SU-DHL-6 (cell line): ENCODE measurements around the gene BCL2.

Source experiments
- H2AFZ ChIP-seq: fragments of 200-600 bp; sonication (generic); 2 replicates; pipeline ENCODE4 v1.6.1; 2014; ENCODE audit warnings: low read depth, mild to moderate bottlenecking, moderate library complexity, mixed read lengths, antibody characterized with exemption, low read length; ENCODE audit not compliant: severe bottlenecking
- H3F3A ChIP-seq: fragments of 200-600 bp; shearing (Covaris generic); 2 replicates; pipeline ENCODE4 v1.6.0; 2016; ENCODE audit warnings: antibody characterized with exemption, mild to moderate bottlenecking; ENCODE audit not compliant: insufficient read depth
- H3K27ac ChIP-seq: fragments of 200-600 bp; sonication (generic); 2 replicates; pipeline ENCODE4 v1.5.1; 2016; ENCODE audit warnings: low read depth, mild to moderate bottlenecking, low read length, moderate library complexity, mixed read lengths
- H3K27me3 ChIP-seq: fragments of 200-600 bp; sonication (generic), shearing (Covaris generic); 2 replicates; pipeline ENCODE4 v1.6.0; 2014; ENCODE audit warnings: mild to moderate bottlenecking, low read length
- H3K36me3 ChIP-seq: fragments of 200-600 bp; sonication (generic); 2 replicates; pipeline ENCODE4 v1.6.1; 2014; ENCODE audit warnings: mild to moderate bottlenecking, low read length, mixed read lengths
- H3K4me2 ChIP-seq: fragments of 300-600, 200-600 bp; shearing (Covaris generic), sonication (generic); 2 replicates; pipeline ENCODE4 v1.6.0; 2014; ENCODE audit warnings: low read length, low read depth, mild to moderate bottlenecking; ENCODE audit not compliant: poor library complexity, severe bottlenecking
- H3K4me3 ChIP-seq: fragments of 200-600 bp; sonication (generic); 2 replicates; pipeline ENCODE4 v1.5.1; 2014; ENCODE audit warnings: antibody characterized with exemption, low read length, mild to moderate bottlenecking, mixed read lengths; ENCODE audit not compliant: insufficient read depth, poor library complexity, severe bottlenecking
- H3K79me2 ChIP-seq: fragments of 200-600 bp; sonication (generic); 2 replicates; pipeline ENCODE4 v1.6.1; 2014; ENCODE audit warnings: mild to moderate bottlenecking, low read length, moderate library complexity; ENCODE audit not compliant: insufficient read depth
- H3K9ac ChIP-seq: fragments of 200-600 bp; sonication (generic); 2 replicates; pipeline ENCODE4 v1.7.0; 2014; ENCODE audit warnings: mild to moderate bottlenecking, low read length
- H3K9me2 ChIP-seq: fragments of 200-600 bp; sonication (generic); replicated peaks from 2 replicates; pipeline ENCODE4 v1.6.1; 2014; ENCODE audit warnings: low read length; ENCODE audit not compliant: insufficient read depth
- H3K9me3 ChIP-seq: fragments of 200-600 bp; sonication (generic); 2 replicates; pipeline ENCODE4 v1.6.1; 2014; ENCODE audit warnings: low read length, mixed read lengths; ENCODE audit not compliant: insufficient read depth
- H4K20me1 ChIP-seq: fragments of 200-600 bp; sonication (generic); 2 replicates; pipeline ENCODE4 v1.6.1; 2014; ENCODE audit warnings: low read depth, mild to moderate bottlenecking, antibody characterized with exemption, low read length, moderate library complexity, mixed read lengths
- CTCF ChIP-seq: fragments of 200-600 bp; sonication (generic); IDR thresholded peaks from one replicate; pipeline ENCODE4 v1.5.1; 2017; ENCODE audit warnings: antibody characterized with exemption, mild to moderate bottlenecking, low read length, moderate library complexity; ENCODE audit not compliant: insufficient read depth, poor library complexity, severe bottlenecking
- EZH2phosphoT487 ChIP-seq: fragments of 200-600 bp; sonication (generic), shearing (Covaris generic); conservative IDR thresholded peaks from 2 replicates; pipeline ENCODE4 v1.6.1; 2018; ENCODE audit warnings: mild to moderate bottlenecking, antibody characterized with exemption, low read length, moderate library complexity, mixed read lengths

The BCL2 gene

GRCh38 chr18:63090334-63090733, 229.2 kb downstream of the BCL2 start:
- Histone ChIP-seq H3K9ac (no peak overlapping the region), H3K27me3 (no peaks in the 10 kb centered on the region), H2AFZ (no peak overlapping the region), H3K9me3 (no peaks in the 10 kb centered on the region), H3K79me2 (no peaks in the 10 kb centered on the region), H3F3A (no peaks in the 10 kb centered on the region), H3K4me2 (no peak overlapping the region), H3K36me3 (no peaks in the 10 kb centered on the region), H3K9me2 (no peaks in the 10 kb centered on the region), H3K4me3 (no peak overlapping the region), H3K27ac (no peak overlapping the region), H4K20me1 (no peaks in the 10 kb centered on the region)
- TF ChIP-seq CTCF (no peak), EZH2phosphoT487 (no peak)

- no peak overlapping the region for H3K4me3 ChIP-seq
- H2AFZ ChIP-seq = no peak overlapping the region
- no peaks in the 10 kb centered on the region for H3K9me3 ChIP-seq
- no peaks in the 10 kb centered on the region for H3F3A ChIP-seq
- H4K20me1 ChIP-seq = no peaks in the 10 kb centered on the region
- H3K9ac ChIP-seq = no peak overlapping the region
- TF ChIP-seq EZH2phosphoT487 (no peak), CTCF (no peak)
- H3K4me2 ChIP-seq = no peak overlapping the region
- H3K36me3 ChIP-seq = no peaks in the 10 kb centered on the region
- H3K27me3 ChIP-seq = no peaks in the 10 kb centered on the region
- no peaks in the 10 kb centered on the region for H3K9me2 ChIP-seq
- no peaks in the 10 kb centered on the region for H3K79me2 ChIP-seq
- H3K27ac ChIP-seq = no peak overlapping the region
These were observed 230.5 kb downstream of the BCL2 start for GRCh38 chr18:63089041-63089440.

GRCh38 chr18:63088262-63088661, 231.3 kb downstream of the BCL2 start:
- no peaks in the 10 kb centered on the region for H3K79me2 ChIP-seq
- no peak overlapping the region for H3K4me3 ChIP-seq
- TF ChIP-seq CTCF (no peak), EZH2phosphoT487 (no peak)
- H3K27me3 ChIP-seq = no peaks in the 10 kb centered on the region
- no peaks in the 10 kb centered on the region for H4K20me1 ChIP-seq
- no peak overlapping the region for H3K9ac ChIP-seq
- H3K9me3 ChIP-seq = no peaks in the 10 kb centered on the region
- no peak overlapping the region for H3K4me2 ChIP-seq
- no peaks in the 10 kb centered on the region for H3F3A ChIP-seq
- H3K9me2 ChIP-seq = no peaks in the 10 kb centered on the region
- H2AFZ ChIP-seq = no peak overlapping the region
- no peak overlapping the region for H3K27ac ChIP-seq
- H3K36me3 ChIP-seq = no peaks in the 10 kb centered on the region
